Spleen (tissue), 11 donors: ENCODE results near the gene MYCBPAP. TPM values are rescaled to one million over a fixed set of nuclear protein-coding genes. Genes with fewer than 3 reads are reported as not detected.

Experiments
- DNase-seq: peaks from one replicate; pipeline ENCODE4 v3.0.0-alpha.2; 2020
- H3K27ac ChIP-seq, 8 donors: fragments of 200-600 bp; sonication (generic) in 7 of 8; 1 replicate in 4 of 8; 2 replicates in 4 of 8; pipeline versions ENCODE4 v1.5.0 to v1.8.0; 2016 to 2021; ENCODE audit warnings: inconsistent platforms in 4 of 8, mild to moderate bottlenecking in 4 of 8, moderate library complexity in 1 of 8
- H3K27me3 ChIP-seq, 7 donors: fragments of 200-600 bp; sonication (generic) in 6 of 7; replicated peaks in 1 of 7; 1 replicate in 4 of 7; 2 replicates in 3 of 7; pipeline versions ENCODE4 v1.5.0 to v1.8.0; 2016 to 2021; ENCODE audit warnings: inconsistent platforms in 3 of 7, mild to moderate bottlenecking in 1 of 7
- H3K36me3 ChIP-seq, 6 donors: fragments of 200-600 bp; sonication (generic) in 5 of 6; 1 replicate in 4 of 6; 2 replicates in 2 of 6; pipeline versions ENCODE4 v1.5.0 to v1.8.0; 2016 to 2021; ENCODE audit warnings: inconsistent platforms in 2 of 6
- H3K4me1 ChIP-seq, 6 donors: fragments of 200-600 bp; sonication (generic) in 5 of 6; 1 replicate in 3 of 6; 2 replicates in 3 of 6; pipeline versions ENCODE4 v1.5.0 to v1.8.0; 2016 to 2021; ENCODE audit warnings: inconsistent platforms in 3 of 6
- H3K4me3 ChIP-seq, 8 donors: fragments of 200-600 bp; sonication (generic) in 7 of 8; 1 replicate in 4 of 8; 2 replicates in 4 of 8; pipeline versions ENCODE4 v1.5.0 to v1.8.0; 2016 to 2021; ENCODE audit warnings: inconsistent platforms in 4 of 8, mild to moderate bottlenecking in 4 of 8, moderate library complexity in 2 of 8
- H3K9me3 ChIP-seq, 8 donors: fragments of 200-600 bp; sonication (generic) in 7 of 8; 1 replicate in 4 of 8; 2 replicates in 4 of 8; pipeline versions ENCODE4 v1.5.0 to v1.8.0; 2016 to 2021; ENCODE audit warnings: inconsistent platforms in 4 of 8
- POLR2A ChIP-seq, 3 donors: fragments of 450-650 bp; IDR thresholded peaks; one replicate each; pipeline ENCODE4 v1.5.1; 2017; ENCODE audit warnings: antibody characterized with exemption in 3 of 3, mild to moderate bottlenecking in 1 of 3
- POLR2AphosphoS5 ChIP-seq, 3 donors: sonication (generic); formaldehyde crosslinking; IDR thresholded peaks; one replicate each; pipeline ENCODE4 v1.5.1; 2017; ENCODE audit warnings: antibody characterized with exemption in 3 of 3
- WGBS, 5 donors: extraction: QIAGEN DNeasy Blood & Tissue Kit in 3 of 5; methylation state at CpG; one replicate each; pipeline versions ENCODE4 v1.1.5 to v1.1.7; 2013 to 2018; 5-methylcytosine and 5-hydroxymethylcytosine counted together
- intact Hi-C: fragments of 100-400 bp; cut with DNase I; formaldehyde crosslinking; loops from one replicate; pipeline ENCODE4 v1.15.0; 2023; ENCODE audit warnings: low total_unique reads
- polyA plus RNA-seq, 3 donors: library from polyadenylated mRNA; stranded (reverse); fragments of 200-250 nt; gene quantifications; one replicate each; pipeline ENCODE4 v1.2.1, GENCODE V29; 2013
- total RNA-seq, 7 donors: library from RNA; depleted of rRNA in 3 of 7; stranded (reverse); fragments of >200 nt in 3 of 7; fragmentation: NEBNext Ultra II Directional in 4 of 7; extraction: Animal tissue kit (Norgen Biotek cat#: 25700) in 4 of 7; gene quantifications; one replicate each; pipeline versions ENCODE4 v1.1.0 to v1.2.1, GENCODE V29; 2016 to 2021
- TF ChIP-seq, protein P1 (sequence below), 11 experiments: fragments of 200-600 bp in 7 of 11; fragments of 450-650 bp in 4 of 11; sonication (generic) in 4 of 11; IDR thresholded peaks in 8 of 11; conservative IDR thresholded peaks in 3 of 11; 1 replicate in 7 of 11; 2 replicates in 4 of 11; pipeline versions ENCODE4 v1.4.0 to v1.8.0; 2016 to 2021; ENCODE audit warnings: antibody characterized with exemption in 11 of 11, inconsistent platforms in 4 of 11, mild to moderate bottlenecking in 1 of 11
- donor health status: healthy with polysubstance abuse.
- donor health status: DM: no; HTN: no; CAD: no; lungs with moderate emphysema.
- donor health status: DM: no; HTN: no; CAD: no.
- donor health status: Bipolar disorder and iron deficiency.
- donor health status: healthy.
- donor health status: DM: no; HTN: no; CAD: no.
- donor health status: DM: yes; HTN: yes; CAD: no.

MYCBPAP gene
- total and polyA plus RNA-seq, 10 donors: 0.15 to 2.8 (median 0.84) TPM

- no peak for DNase-seq
- Histone ChIP-seq H3K27me3 (no peaks in the 10 kb centered on the region), H3K4me1 (no peaks in the 10 kb centered on the region), H3K4me3 (no peak overlapping the region), H3K9me3 (no peaks in the 10 kb centered on the region), H3K27ac (no peak overlapping the region), H3K36me3 (no peaks in the 10 kb centered on the region)
- no peak for TF ChIP-seq POLR2AphosphoS5 (IDR thresholded peaks at IDR 0.05)
- no peak for TF ChIP-seq POLR2A (IDR thresholded peaks at IDR 0.05)
- TF ChIP-seq, protein P1, sequence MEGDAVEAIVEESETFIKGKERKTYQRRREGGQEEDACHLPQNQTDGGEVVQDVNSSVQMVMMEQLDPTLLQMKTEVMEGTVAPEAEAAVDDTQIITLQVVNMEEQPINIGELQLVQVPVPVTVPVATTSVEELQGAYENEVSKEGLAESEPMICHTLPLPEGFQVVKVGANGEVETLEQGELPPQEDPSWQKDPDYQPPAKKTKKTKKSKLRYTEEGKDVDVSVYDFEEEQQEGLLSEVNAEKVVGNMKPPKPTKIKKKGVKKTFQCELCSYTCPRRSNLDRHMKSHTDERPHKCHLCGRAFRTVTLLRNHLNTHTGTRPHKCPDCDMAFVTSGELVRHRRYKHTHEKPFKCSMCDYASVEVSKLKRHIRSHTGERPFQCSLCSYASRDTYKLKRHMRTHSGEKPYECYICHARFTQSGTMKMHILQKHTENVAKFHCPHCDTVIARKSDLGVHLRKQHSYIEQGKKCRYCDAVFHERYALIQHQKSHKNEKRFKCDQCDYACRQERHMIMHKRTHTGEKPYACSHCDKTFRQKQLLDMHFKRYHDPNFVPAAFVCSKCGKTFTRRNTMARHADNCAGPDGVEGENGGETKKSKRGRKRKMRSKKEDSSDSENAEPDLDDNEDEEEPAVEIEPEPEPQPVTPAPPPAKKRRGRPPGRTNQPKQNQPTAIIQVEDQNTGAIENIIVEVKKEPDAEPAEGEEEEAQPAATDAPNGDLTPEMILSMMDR (IDR thresholded peaks at IDR 0.05 in 8 of 11, conservative IDR thresholded peaks at IDR 0.05 in 3 of 11): no peak
- intact Hi-C loops: no loop called here
These were observed 9.0 kb upstream of the MYCBPAP start for GRCh38 chr17:50499270-50499669.

GRCh38 chr17:50499721-50500120, 8.5 kb upstream of the MYCBPAP start:
- 93 to 100% (median 95%) methylated on average over 2 of the region's 2 CpGs for WGBS, 5 donors
- intact Hi-C loops: no loop called here
- no peaks in the 10 kb centered on the region for H3K36me3 ChIP-seq

GRCh38 chr17:50501054-50501453, 7.2 kb upstream of the MYCBPAP start:
- 28 to 46% (median 37%) methylated on average over 5 of the region's 5 CpGs for WGBS, 5 donors
- no peaks in the 10 kb centered on the region for H3K27me3 ChIP-seq
- no peak overlapping the region for H3K27ac ChIP-seq
- H3K36me3 ChIP-seq: no peaks in the 10 kb centered on the region
- H3K4me3 ChIP-seq: no peak overlapping the region
- intact Hi-C loops: no loop called here
- H3K4me1 ChIP-seq: no peaks in the 10 kb centered on the region
- no peak for DNase-seq
- TF ChIP-seq POLR2A (IDR thresholded peaks at IDR 0.05) (no peak), POLR2AphosphoS5 (IDR thresholded peaks at IDR 0.05) (no peak)
- TF ChIP-seq, protein P1 (IDR thresholded peaks at IDR 0.05 in 8 of 11, conservative IDR thresholded peaks at IDR 0.05 in 3 of 11): peak in 7 of 11 experiments; percentile 23 to 56 (median 42)
- no peaks in the 10 kb centered on the region for H3K9me3 ChIP-seq

More at GRCh38 chr17:50499721-50500120, 8.5 kb upstream of the MYCBPAP start:
- no peak for TF ChIP-seq POLR2A (IDR thresholded peaks at IDR 0.05)
- TF ChIP-seq POLR2AphosphoS5 (IDR thresholded peaks at IDR 0.05): no peak
- TF ChIP-seq, protein P1 (IDR thresholded peaks at IDR 0.05 in 8 of 11, conservative IDR thresholded peaks at IDR 0.05 in 3 of 11): no peak
- no peaks in the 10 kb centered on the region for H3K9me3 ChIP-seq
- H3K4me3 ChIP-seq: no peak overlapping the region
- no peaks in the 10 kb centered on the region for H3K4me1 ChIP-seq
- H3K27ac ChIP-seq: no peak overlapping the region
- H3K27me3 ChIP-seq: no peaks in the 10 kb centered on the region
- no peak for DNase-seq

GRCh38 chr17:50502301-50502990, 5.8 kb upstream of the MYCBPAP start:
- TF ChIP-seq, protein P1 (IDR thresholded peaks at IDR 0.05 in 8 of 11, conservative IDR thresholded peaks at IDR 0.05 in 3 of 11): no peak
- no peak overlapping the region for H3K4me3 ChIP-seq
- H3K36me3 ChIP-seq: no peaks in the 10 kb centered on the region
- DNase-seq: peak; percentile 27
- peaks cover 0 to under 1% (median 0%) of the 10 kb centered on the region in 6 donors for H3K4me1 ChIP-seq
- intact Hi-C loops: no loop called here
- H3K9me3 ChIP-seq: no peaks in the 10 kb centered on the region
- no peak overlapping the region for H3K27ac ChIP-seq
- H3K27me3 ChIP-seq: no peaks in the 10 kb centered on the region
- WGBS, 5 donors: 85 to 92% (median 91%) methylated on average over 9 of the region's 9 CpGs
